Esophagus squamous epithelium (tissue), 5 donors: ENCODE data around the gene SPINT1. TPM values are rescaled to one million over a fixed set of nuclear protein-coding genes. Genes with fewer than 3 reads are reported as not detected.

Experiments
- DNase-seq: peaks from one replicate; lab custom pipeline; 2025; lab: John Stamatoyannopoulos, UW
- H3K27ac ChIP-seq, 4 donors: fragments of 200-600 bp; sonication (generic); one replicate each; pipeline ENCODE4 v1.5.1; 2016 to 2019; ENCODE audit warnings: mild to moderate bottlenecking in 1 of 4
- H3K27me3 ChIP-seq, 4 donors: fragments of 200-600 bp; sonication (generic); 1 replicate in 3 of 4; 2 replicates in 1 of 4; pipeline versions ENCODE4 v1.5.1 to v1.6.0; 2017 to 2021; ENCODE audit warnings: antibody characterized with exemption in 1 of 4
- H3K36me3 ChIP-seq, 3 donors: fragments of 200-600 bp; sonication (generic); one replicate each; pipeline ENCODE4 v1.5.1; 2016 to 2019
- H3K4me1 ChIP-seq, 3 donors: fragments of 200-600 bp; sonication (generic); one replicate each; pipeline ENCODE4 v1.5.1; 2017 to 2019
- H3K4me3 ChIP-seq, 4 donors: fragments of 200-600 bp; sonication (generic); 1 replicate in 3 of 4; 2 replicates in 1 of 4; pipeline ENCODE4 v1.5.1; 2016 to 2019; ENCODE audit warnings: mild to moderate bottlenecking in 2 of 4, moderate library complexity in 1 of 4
- H3K9me3 ChIP-seq, 3 donors: fragments of 200-600 bp; sonication (generic); one replicate each; pipeline ENCODE4 v1.5.1; 2016 to 2019
- CTCF ChIP-seq, 6 experiments: fragments of 450-650 bp in 4 of 6; fragments of 200-600 bp in 2 of 6; sonication (generic) in 2 of 6; IDR thresholded peaks; one replicate each; pipeline ENCODE4 v1.5.1; 2016 to 2019; ENCODE audit warnings: antibody characterized with exemption in 6 of 6, mild to moderate bottlenecking in 4 of 6, moderate library complexity in 4 of 6
- POLR2A ChIP-seq, 4 donors: fragments of 450-650 bp; IDR thresholded peaks; one replicate each; pipeline ENCODE4 v1.6.1; 2017; ENCODE audit warnings: antibody characterized with exemption in 4 of 4, mild to moderate bottlenecking in 4 of 4, moderate library complexity in 3 of 4
- WGBS, 2 donors: methylation state at CpG; one replicate each; pipeline ENCODE4 v1.1.5; 2018; 5-methylcytosine and 5-hydroxymethylcytosine counted together
- intact Hi-C: fragments of 100-400 bp; cut with DNase I; formaldehyde crosslinking; loops from one replicate; pipeline ENCODE4 v1.15.0; 2022
- total RNA-seq, 4 donors: library from RNA; depleted of rRNA; stranded (reverse); fragments of >200 nt; gene quantifications; one replicate each; pipeline ENCODE4 v1.1.0, GENCODE V29; 2016
- donor health status: DM: yes; HTN: yes; CAD: no.

Gene SPINT1
- total RNA-seq, 4 donors from 2014 or later: 168 to 506 (median 215) TPM

DNA sequence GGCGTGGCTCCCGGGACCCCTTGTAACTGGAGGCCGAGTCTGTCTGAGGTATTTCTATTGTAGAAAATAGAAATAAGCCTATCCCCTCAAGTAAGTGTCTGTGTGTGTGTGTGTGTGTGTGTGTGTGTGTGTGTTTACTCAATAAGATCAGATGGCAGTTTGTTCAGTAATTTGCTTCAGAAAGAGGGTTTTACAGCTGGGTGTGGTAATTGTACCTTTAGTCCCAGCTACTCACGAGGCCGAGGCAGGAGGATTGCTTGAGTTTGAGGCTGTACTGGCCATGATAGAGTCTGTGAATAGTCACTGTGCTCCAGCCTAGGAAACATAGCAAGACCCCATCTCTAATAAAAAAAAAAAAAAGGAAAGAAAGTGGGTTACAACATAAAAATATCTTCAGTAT, 8.7 kb downstream of the SPINT1 start:
- H3K9me3 ChIP-seq: no peaks in the 10 kb centered on the region
- H3K27me3 ChIP-seq: no peaks in the 10 kb centered on the region
- WGBS, 2 donors: 91 to 93% methylated on average over 3 to 5 of the region's 5 CpGs
- peaks cover 0 to 96% (median 12%) of the 10 kb centered on the region in 3 donors for H3K36me3 ChIP-seq
- H3K4me1 ChIP-seq: peaks cover 9 to 33% (median 13%) of the 10 kb centered on the region in 3 donors
- DNase-seq: no peak
- intact Hi-C loops: no loop called here
- H3K27ac ChIP-seq: no peak overlapping the region
- no peak overlapping the region for H3K4me3 ChIP-seq
- TF ChIP-seq POLR2A (IDR thresholded peaks at IDR 0.05): no peak
- no peak for TF ChIP-seq CTCF (IDR thresholded peaks at IDR 0.05)

DNA sequence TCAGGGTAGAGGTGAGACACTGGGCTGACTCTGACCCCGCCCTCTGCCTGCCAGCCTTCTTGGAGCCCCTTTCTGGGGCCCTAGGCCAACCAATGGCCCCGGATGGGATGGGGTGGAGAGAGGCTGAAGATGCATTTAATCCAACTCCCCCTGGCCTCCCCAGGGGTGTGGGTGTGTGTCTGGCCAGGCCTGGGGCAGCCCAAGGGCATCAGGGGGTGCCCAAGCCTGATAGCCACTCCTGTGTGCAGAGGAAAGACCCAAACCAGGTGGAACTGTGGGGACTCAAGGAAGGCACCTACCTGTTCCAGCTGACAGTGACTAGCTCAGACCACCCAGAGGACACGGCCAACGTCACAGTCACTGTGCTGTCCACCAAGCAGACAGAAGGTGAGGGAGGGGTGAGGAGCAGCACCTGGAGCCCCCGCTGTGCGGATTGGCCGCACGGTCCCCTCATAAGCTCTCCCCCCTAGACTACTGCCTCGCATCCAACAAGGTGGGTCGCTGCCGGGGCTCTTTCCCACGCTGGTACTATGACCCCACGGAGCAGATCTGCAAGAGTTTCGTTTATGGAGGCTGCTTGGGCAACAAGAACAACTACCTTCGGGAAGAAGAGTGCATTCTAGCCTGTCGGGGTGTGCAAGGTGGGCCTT, 9.5 kb downstream of the SPINT1 start:
- Histone ChIP-seq H3K27ac (no peak overlapping the region), H3K9me3 (no peaks in the 10 kb centered on the region), H3K4me1 (peaks cover 13 to 33% (median 15%) of the 10 kb centered on the region in 3 donors), H3K27me3 (no peaks in the 10 kb centered on the region), H3K36me3 (peaks cover 0 to 89% (median 12%) of the 10 kb centered on the region in 3 donors), H3K4me3 (no peak overlapping the region)
- intact Hi-C loops: no loop called here
- WGBS, 2 donors: 100% methylated on average over 2 of the region's 16 CpGs; no CpG with 5 or more reads in 1 of the 2 donors
- no peak for TF ChIP-seq CTCF (IDR thresholded peaks at IDR 0.05)
- no peak for TF ChIP-seq POLR2A (IDR thresholded peaks at IDR 0.05)
- no peak for DNase-seq

DNA sequence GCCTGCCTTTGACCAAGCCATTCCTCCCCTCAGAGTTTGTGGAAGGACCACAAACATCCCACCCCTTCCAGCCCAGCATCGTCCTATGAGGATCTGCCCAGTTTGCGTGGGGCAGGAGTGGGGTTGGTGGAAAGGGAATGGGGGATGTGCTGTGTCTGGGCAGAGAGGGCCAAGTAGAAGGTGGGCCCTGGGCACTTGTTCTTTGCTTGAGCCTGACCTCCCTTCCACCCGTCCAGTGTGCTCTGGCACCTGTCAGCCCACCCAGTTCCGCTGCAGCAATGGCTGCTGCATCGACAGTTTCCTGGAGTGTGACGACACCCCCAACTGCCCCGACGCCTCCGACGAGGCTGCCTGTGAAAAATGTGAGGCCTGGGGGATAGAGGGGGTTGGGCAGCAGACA, 10.3 kb downstream of the SPINT1 start:
- TF ChIP-seq CTCF (IDR thresholded peaks at IDR 0.05): no peak
- no peak for TF ChIP-seq POLR2A (IDR thresholded peaks at IDR 0.05)
- WGBS, 2 donors: 80 to 82% methylated on average over 3 of the region's 10 CpGs
- peaks cover 0 to 83% (median 12%) of the 10 kb centered on the region in 3 donors for H3K36me3 ChIP-seq
- intact Hi-C loops: no loop called here
- H3K27ac ChIP-seq: no peak overlapping the region
- no peaks in the 10 kb centered on the region for H3K9me3 ChIP-seq
- H3K27me3 ChIP-seq: peaks cover 0 to 5% (median 0%) of the 10 kb centered on the region in 4 donors
- H3K4me3 ChIP-seq: no peak overlapping the region
- H3K4me1 ChIP-seq: peaks cover 14 to 38% (median 15%) of the 10 kb centered on the region in 3 donors
- no peak for DNase-seq

DNA sequence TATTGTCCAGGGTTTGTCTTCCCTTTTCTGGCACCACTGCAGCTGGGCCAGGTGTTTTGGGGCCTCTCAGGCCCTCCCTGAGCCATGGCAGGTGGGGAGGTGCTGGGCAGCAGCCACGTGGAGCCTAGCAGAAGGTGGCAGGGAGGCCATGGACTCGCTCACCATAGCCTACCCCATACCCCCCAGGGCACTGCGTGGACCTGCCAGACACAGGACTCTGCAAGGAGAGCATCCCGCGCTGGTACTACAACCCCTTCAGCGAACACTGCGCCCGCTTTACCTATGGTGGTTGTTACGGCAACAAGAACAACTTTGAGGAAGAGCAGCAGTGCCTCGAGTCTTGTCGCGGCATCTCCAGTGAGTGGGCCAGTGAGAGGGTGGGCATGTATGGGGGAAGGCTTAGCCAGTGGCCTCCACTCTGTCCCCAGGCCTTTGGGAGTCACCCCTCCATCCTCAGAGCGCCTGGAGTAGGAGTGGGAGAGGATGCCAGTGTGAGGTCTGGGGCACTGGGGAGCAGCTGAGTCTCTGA, 11.9 kb downstream of the SPINT1 start:
- TF ChIP-seq CTCF (IDR thresholded peaks at IDR 0.05) (no peak), POLR2A (IDR thresholded peaks at IDR 0.05) (no peak)
- peaks cover 0 to 67% (median 12%) of the 10 kb centered on the region in 3 donors for H3K36me3 ChIP-seq
- peaks cover 0 to 10% (median 0%) of the 10 kb centered on the region in 4 donors for H3K27me3 ChIP-seq
- 77 to 85% methylated on average over 6 to 10 of the region's 13 CpGs for WGBS, 2 donors
- H3K27ac ChIP-seq: peak overlapping the region in 3 of 4 donors; percentile 77 to 86 (median 83)
- no peak overlapping the region for H3K4me3 ChIP-seq
- intact Hi-C loops: loop anchor here (5.0 kb wide), 1 partner anchor 37 kb away; the partner anchor contains the start of gene VPS18
- H3K9me3 ChIP-seq: no peaks in the 10 kb centered on the region
- peaks cover 22 to 51% (median 22%) of the 10 kb centered on the region in 3 donors for H3K4me1 ChIP-seq
- no peak for DNase-seq

- Histone ChIP-seq H3K36me3 (peaks cover 0 to 57% (median 12%) of the 10 kb centered on the region in 3 donors), H3K27ac (peak overlapping the region; percentile 75 to 86 (median 80)), H3K4me1 (peaks cover 22 to 61% (median 24%) of the 10 kb centered on the region in 3 donors), H3K27me3 (peaks cover 0 to 10% (median 0%) of the 10 kb centered on the region in 4 donors), H3K9me3 (no peaks in the 10 kb centered on the region), H3K4me3 (no peak overlapping the region)
- intact Hi-C loops: loop anchor here (5.0 kb wide), 1 partner anchor 36 kb away; the partner anchor contains the start of gene VPS18
- 67% methylated on average over 6 of the region's 8 CpGs; no CpG with 5 or more reads in 1 of the 2 donors for WGBS, 2 donors
- TF ChIP-seq POLR2A (IDR thresholded peaks at IDR 0.05) (no peak), CTCF (IDR thresholded peaks at IDR 0.05) (no peak)
- DNase-seq: no peak
Measured at GRCh38 chr15:40856746-40857145, 12.9 kb downstream of the SPINT1 start.
